GM12875 (cell line): ENCODE data around the gene PPM1A.
A peak's percentile ranks its signal among the peaks of the same experiment; 100 is the strongest.

ENCODE experiments used
- H3K4me3 ChIP-seq: one replicate; pipeline ENCODE4 v1.5.1; 2011; ENCODE audit warnings: low read depth, low read length, control low read depth
- TF ChIP-seq, protein P1 (sequence below): IDR thresholded peaks from 2 replicates; pipeline ENCODE4 v1.5.1; 2011; ENCODE audit warnings: low read depth, mild to moderate bottlenecking, control low read depth, inconsistent platforms, low read length, moderate library complexity, borderline replicate concordance; ENCODE audit not compliant: insufficient read depth

The PPM1A gene

DNA sequence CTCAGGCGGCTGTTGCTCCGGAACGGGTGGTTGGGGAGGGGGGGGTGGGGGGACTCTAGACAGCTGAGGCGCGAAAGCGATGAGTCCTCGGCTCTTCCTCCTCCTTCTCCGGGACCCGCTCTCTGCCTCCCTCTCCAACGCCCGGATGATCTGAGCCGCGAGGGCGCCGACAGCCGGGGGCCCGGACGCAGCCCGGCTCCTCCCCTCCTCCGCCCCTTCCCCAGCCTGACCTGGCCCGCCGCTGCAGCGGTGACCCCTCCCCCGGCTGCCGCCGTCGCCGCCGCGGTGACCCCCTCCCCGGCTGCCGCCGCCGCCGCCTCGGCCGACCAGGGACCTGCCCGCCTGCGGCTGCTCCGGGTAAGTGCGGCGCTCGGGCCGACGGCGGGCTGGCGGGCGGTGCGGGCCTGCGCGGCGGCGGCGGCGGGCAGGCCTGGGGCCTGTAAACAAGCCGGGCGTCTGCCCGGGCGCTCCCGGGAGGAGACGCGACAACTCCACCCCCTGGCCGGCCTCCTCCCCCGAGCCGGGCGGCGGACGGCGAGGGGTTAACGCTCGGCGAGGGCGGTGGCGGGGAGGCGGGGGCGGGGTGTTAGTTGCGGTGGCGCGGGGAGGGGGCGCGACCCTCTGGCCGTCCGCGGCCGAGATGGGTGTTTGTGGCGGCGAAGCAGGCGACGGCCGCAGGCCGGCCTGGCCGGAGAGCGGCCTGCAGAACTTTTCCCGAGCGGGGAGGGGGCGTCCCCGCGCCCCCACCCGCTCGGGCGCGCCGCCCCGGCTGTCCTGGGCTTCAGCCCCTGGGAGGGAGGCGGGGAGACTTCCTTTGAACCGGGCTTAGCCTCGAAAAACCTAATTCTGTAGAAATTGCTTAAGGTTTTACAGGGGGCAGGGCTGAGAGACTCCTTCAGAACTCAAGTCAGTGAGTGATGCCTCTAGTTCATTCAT lies 568 bp downstream of the PPM1A start:
- peak overlapping the region; percentile 64 for H3K4me3 ChIP-seq
- TF ChIP-seq, protein P1, sequence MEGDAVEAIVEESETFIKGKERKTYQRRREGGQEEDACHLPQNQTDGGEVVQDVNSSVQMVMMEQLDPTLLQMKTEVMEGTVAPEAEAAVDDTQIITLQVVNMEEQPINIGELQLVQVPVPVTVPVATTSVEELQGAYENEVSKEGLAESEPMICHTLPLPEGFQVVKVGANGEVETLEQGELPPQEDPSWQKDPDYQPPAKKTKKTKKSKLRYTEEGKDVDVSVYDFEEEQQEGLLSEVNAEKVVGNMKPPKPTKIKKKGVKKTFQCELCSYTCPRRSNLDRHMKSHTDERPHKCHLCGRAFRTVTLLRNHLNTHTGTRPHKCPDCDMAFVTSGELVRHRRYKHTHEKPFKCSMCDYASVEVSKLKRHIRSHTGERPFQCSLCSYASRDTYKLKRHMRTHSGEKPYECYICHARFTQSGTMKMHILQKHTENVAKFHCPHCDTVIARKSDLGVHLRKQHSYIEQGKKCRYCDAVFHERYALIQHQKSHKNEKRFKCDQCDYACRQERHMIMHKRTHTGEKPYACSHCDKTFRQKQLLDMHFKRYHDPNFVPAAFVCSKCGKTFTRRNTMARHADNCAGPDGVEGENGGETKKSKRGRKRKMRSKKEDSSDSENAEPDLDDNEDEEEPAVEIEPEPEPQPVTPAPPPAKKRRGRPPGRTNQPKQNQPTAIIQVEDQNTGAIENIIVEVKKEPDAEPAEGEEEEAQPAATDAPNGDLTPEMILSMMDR, result no peak

DNA sequence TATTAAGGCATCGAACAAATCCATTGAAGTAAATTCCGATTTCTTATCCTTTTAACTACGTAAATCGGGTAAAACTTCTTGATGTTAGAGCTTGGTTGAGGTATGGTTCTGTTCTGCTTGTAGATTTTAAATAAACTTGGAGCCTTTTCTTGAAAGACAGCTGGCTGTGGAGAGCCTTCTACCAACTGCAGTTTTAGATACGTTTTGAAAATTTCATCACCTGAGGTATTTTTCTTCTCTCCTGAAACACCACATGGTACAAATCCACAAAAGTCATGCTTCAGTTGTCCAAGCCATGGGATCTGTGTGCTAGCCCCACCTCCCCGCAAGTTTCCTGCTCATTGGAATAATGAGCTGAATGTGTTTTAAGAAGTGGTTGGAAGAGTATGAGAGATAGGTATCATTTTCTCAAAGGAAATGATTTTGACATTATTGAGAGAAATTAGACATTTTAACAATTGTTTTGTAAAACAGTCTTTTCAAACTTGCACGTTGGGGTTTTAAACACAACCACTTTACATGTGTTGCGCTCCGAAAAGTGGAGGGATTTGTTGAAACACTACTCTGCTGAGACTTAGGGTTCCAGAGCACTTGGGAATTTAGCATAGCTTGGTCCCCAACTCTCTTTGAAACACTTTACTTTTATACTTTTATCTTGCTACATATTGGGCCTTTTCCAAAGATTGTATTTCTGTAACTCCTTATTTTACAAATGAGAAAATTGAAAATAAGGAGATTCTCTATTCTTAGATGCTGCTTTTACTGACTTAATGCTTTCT lies 1.4 kb downstream of the PPM1A start:
- TF ChIP-seq, protein P1, result no peak
- H3K4me3 ChIP-seq, result peak overlapping the region; percentile 64

DNA sequence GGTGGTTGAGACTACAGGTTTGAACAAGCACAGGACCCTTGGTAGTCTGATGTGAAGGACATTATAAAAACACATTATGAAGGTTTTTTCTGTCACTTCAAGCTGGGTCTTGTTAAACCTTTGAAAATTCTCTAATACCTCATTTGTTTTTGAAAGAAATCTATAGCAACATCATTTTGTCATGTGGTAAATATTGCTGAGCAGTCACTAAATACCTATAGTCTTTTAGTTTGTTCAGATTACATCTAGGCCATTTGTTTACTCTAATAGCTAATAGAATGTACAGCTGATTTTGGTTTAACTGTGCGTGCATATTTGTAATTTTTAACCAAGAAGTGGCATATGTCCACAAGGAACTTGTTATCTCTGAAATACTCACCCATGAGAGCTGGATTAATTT lies 2.9 kb downstream of the PPM1A start:
- no peak overlapping the region for H3K4me3 ChIP-seq
- TF ChIP-seq, protein P1, result no peak

DNA sequence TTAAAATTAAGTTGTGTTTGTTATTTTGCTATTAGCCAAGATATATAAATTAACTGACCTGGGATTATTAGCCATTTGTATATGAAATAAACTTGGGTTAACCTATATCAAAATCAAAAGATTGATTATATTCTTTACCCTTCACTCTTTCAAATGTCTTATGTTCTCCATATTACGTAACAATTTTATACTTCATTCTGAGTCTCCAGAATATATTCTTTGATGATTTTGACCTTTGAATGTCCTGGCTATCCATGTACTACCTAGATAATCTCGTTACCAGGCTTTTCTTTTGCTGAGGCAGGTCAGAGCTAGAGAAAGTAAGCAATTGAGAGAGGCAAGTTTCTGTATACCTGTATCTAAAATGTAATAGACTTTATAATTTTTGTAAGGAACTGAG lies 3.6 kb downstream of the PPM1A start:
- H3K4me3 ChIP-seq, result no peak overlapping the region
- TF ChIP-seq, protein P1, result no peak

DNA sequence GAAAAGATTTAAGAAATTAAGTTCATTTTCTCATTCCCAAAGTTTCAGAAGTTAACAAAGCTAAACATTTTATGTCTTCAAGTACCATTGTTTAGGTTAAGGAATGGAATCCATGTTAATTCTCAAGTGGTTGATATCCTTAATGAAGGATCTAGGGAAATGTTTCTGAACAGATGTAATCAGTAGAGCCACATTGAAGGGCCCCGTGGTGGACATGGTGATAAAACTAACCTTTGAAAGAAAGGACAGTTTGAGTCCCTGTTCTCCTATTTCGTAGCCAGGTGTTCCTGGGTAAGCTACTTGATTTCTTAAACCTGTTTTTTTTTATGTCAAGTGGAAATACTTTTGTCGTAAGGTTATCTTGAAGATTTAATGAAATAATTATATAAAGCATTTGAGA lies 4.6 kb downstream of the PPM1A start:
- H3K4me3 ChIP-seq, result no peak overlapping the region
- TF ChIP-seq, protein P1, result no peak

DNA sequence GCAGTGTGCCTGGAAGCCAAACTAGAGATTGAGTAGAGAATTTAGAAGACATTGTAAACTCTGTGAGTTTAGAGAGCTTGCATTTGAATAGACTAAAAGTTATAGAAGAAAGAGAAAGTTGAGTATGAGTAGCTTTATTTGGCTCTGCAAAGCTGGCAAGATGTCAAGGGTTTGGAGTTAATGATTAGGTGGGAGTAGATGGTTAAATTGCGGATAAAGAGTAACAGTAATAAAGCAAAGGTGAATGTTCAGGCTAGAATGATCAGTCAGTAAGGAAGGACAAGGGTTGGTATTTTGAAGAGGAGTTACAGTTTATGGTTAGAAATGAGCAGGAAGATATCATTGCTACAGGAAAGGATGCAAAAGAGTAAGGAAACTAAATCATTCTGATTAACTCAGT lies 5.2 kb downstream of the PPM1A start:
- H3K4me3 ChIP-seq, result no peak overlapping the region
- TF ChIP-seq, protein P1, result no peak
